ENCODE data around the gene STH.

DNA sequence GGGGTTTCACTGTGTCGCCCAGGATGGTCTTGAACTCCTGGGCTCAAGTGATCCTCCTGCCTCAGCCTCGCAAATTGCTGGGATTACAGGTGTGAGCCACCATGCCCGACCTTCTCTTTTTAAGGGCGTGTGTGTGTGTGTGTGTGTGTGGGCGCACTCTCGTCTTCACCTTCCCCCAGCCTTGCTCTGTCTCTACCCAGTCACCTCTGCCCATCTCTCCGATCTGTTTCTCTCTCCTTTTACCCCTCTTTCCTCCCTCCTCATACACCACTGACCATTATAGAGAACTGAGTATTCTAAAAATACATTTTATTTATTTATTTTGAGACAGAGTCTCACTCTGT is 3.9 kb downstream of the STH start:
- TF ChIP-seq, protein P1, sequence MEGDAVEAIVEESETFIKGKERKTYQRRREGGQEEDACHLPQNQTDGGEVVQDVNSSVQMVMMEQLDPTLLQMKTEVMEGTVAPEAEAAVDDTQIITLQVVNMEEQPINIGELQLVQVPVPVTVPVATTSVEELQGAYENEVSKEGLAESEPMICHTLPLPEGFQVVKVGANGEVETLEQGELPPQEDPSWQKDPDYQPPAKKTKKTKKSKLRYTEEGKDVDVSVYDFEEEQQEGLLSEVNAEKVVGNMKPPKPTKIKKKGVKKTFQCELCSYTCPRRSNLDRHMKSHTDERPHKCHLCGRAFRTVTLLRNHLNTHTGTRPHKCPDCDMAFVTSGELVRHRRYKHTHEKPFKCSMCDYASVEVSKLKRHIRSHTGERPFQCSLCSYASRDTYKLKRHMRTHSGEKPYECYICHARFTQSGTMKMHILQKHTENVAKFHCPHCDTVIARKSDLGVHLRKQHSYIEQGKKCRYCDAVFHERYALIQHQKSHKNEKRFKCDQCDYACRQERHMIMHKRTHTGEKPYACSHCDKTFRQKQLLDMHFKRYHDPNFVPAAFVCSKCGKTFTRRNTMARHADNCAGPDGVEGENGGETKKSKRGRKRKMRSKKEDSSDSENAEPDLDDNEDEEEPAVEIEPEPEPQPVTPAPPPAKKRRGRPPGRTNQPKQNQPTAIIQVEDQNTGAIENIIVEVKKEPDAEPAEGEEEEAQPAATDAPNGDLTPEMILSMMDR (IDR thresholded peaks at IDR 0.05) = no peak
- TF ChIP-seq POLR2A (IDR thresholded peaks at IDR 0.05) (no peak), POLR2AphosphoS5 (IDR thresholded peaks at IDR 0.05) (no peak)

Measured in breast epithelium (tissue), 3 donors.